HG02938 (cell line): ENCODE data around the gene ADCK2.
"Not testable (repeated sequence)": the region's sequence is repeated elsewhere in the genome, so short reads cannot be mapped to it uniquely, and the experiment has no call there.

Experiments used
- ATAC-seq: cut with Tn5 transposase; IDR thresholded peaks from one replicate; pipeline ENCODE4 v1.9.1; 2021; ENCODE audit warnings: mild to moderate bottlenecking, moderate library complexity; ENCODE audit not compliant: unreplicated experiment

ADCK2 gene

DNA sequence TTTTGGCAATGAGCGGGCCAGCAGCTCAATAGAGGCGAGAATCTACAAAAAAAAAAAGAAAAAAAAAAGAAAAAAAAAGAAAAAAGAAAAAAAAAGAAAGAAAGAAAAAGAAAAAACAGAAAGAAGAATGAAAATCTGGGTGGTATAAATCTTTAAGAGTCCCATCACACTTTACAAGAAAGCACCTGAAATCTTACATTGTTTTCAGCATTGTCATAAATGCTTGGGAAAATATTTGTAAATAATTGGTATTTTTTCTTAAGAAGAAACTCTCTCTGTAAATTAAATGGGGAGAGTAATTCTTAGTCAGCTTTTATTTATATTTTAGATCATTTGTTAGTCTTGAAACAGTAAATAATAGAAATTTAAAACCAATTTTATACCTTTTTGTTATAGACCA is 62.0 kb downstream of the ADCK2 start:
- no peak for ATAC-seq

DNA sequence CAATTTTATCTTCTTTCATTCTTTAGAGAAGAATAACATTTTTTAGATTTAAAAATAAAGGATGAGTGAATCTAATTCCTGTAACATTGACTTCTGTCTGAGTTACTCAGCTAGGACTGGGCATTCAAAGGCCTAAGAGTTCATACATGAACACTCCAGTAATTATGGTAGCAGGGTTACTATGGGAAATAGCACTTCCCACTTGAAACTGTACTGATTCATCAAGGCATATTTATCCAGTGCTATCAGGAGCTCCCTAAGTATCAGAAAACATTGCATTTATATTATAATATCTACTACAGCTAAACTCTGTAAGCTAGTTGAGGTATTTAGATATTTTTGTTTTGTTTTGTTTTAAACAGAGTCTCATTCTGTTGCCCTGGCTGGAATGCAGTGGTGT is 65.5 kb downstream of the ADCK2 start:
- no peak for ATAC-seq

DNA sequence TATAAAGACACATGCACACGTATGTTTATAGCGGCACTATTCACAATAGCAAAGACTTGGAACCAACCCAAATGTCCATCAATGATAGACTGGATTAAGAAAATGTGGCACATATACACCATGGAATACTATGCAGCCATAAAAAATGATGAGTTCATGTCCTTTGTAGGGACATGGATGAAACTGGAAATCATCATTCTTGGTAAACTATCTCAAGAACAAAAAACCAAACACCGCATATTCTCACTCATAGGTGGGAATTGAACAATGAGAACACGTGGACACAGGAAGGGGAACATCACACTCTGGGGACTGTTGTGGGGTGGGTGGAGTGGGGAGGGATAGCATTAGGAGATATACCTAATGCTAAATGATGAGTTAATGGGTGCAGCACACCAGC is 70.5 kb downstream of the ADCK2 start:
- not testable (repeated sequence) for ATAC-seq

DNA sequence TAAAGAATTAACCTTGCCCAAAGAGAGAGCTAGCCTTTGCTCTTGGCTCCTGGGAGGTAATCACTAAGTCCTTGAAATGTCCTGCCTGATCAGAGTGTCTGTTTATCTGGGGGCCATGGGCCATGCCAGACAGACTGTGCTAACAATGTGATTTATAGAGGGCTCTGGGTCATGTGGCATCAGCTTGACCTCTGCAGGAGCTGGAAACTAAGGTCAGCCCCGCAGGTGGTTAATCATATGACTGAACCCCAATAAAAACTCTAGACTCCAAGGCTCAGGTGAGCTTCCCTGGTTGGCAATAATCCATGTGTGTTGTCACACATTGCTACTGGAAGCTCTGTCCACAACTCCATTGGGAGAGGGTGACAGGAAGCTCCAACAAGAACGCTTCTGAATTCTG is 71.3 kb downstream of the ADCK2 start:
- no peak for ATAC-seq
